HPDE6-E6E7 (cell line): Measurements from ENCODE around the gene PTPRH.

ENCODE experiments used
- DNase-seq: peaks from one replicate; pipeline ENCODE4 v3.0.0; 2011; ENCODE audit warnings: missing footprints; ENCODE audit errors: extremely low spot score

Gene PTPRH

GRCh38 chr19:55246462-55247451, 37.5 kb upstream of the PTPRH start:
- no peak for DNase-seq

GRCh38 chr19:55245236-55245904, 36.1 kb upstream of the PTPRH start:
- DNase-seq, result no peak

- DNase-seq, result no peak
Observed at GRCh38 chr19:55244004-55244680, 34.8 kb upstream of the PTPRH start.

DNA sequence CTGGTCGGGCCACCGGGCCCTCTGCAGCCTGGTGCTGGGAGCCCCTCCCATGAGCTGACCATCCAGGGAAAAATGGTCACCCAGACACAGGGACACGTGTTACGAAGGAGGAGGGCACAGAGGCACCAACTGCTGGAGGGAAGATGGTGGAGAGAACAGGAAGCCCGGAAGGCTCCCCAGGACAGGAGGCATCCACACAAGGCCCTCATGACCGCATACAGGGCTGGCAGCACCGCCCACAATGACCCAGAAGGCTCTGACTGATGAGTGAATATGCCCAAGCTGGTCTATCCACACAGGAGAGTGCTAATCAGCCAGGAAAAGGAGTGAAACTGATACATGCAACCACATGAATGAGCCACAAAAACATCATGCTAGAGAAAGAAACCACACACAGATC, 33.2 kb upstream of the PTPRH start:
- DNase-seq, result no peak

DNA sequence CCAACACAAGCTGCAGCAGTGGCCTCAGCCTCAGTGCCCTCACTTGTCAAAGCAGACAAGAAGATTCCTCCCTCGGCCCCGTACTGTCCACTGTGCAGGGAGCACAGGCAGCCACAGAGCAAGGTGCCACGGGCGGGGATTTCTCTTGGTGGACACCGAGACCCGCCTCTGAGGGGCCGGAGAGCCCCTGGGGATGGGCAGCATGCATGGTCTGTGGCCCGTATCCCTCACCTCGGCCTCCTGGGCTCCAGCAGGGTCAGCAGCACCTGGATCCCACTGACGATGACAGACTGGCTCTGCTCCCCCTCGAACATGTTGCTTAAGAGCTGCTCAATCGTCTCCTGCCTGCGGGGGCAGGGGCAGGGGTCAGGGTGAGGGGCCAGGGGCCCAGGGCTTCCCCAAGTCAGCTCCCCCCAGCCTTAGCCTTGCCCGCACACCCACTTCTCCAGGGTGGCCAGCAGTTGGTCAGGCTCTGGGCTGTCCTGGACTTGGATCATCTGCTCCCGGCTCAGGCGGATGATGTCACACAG, 32.7 kb upstream of the PTPRH start:
- no peak for DNase-seq

- DNase-seq, result no peak
Observed at GRCh38 chr19:55241143-55241934, 32.0 kb upstream of the PTPRH start.

- no peak for DNase-seq
Observed at GRCh38 chr19:55240713-55241020, 31.4 kb upstream of the PTPRH start.

GRCh38 chr19:55239004-55239403, 29.7 kb upstream of the PTPRH start:
- no peak for DNase-seq

DNA sequence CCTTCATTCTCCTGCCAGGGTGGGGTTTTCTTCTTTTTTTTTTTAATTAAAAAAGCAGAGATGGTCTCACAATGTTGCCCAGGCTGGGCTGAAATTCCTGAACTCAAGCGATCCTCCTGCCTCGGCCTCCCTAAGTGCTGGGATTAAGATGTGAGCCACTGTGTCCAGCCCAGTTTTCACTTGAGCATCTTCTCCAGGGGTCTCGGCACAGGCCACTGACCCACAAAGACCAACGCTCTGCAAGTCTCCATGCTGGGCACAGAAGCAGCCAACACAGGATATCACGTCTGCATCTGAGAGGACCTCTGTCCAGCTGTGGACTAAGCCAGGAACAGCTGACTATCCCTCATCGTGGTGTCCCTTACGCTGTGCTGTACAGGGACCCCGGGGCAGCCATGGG, 28.7 kb upstream of the PTPRH start:
- DNase-seq, result no peak

DNA sequence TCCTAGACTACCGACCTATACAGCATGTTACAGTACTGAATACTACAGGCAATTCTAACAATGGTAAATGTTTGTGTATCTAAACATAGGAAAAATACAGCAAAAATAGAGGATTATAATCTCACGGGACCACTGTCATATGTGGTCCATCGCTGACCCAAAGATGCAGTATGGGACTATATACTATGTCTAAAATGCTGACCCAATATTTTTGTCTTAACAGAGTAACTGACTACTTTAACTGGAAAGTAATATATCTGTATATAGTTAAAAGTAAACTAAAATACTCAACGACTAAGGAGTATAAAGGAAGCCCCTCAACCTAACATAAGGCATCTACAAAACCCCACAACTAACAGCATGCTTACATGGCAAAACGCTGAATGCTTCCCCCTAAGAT, 23.7 kb upstream of the PTPRH start:
- no peak for DNase-seq

- no peak for DNase-seq
Observed at GRCh38 chr19:55232286-55232602, 22.9 kb upstream of the PTPRH start.

- DNase-seq, result no peak
Observed at GRCh38 chr19:55231391-55232285, 22.3 kb upstream of the PTPRH start.

DNA sequence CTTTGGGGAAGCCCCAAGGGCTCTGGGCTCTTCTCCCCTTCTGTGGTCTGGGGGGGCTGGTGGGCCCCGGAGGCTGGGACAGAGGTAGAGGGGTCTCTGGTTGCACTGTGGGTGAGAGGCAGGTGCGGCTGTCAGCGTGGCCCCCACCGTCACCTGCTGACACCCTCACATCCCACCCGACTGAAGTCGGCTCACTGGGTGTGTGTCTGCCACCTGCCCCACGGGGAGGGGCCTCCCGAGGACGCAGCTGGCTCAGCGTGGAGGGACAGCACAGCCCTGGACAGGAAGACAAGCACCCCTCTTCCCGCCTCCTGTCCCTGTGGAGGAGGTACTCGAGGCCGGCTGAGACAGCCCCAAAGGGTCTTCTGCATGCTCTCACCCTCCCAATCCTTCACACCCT, 21.5 kb upstream of the PTPRH start:
- no peak for DNase-seq

DNA sequence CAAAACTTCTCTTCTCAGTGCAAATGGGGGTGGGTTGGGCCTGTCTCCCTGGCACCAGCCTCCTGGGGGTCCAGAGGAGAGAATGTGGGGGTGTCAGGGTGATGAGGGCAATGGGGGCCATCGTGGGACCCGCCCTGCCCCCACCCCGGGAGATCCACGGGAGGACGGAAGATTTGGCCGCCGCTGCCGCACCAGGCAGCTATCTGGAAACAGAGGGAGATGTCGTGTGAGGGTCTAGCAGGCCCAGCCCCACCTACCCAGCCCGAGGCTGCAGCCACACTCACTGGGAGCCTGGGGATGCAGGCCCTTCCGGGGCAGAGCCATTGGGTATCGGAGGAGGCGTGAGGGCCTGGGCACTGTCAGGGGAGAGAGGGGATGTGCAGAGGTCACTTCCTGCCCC, 21.0 kb upstream of the PTPRH start:
- no peak for DNase-seq

DNA sequence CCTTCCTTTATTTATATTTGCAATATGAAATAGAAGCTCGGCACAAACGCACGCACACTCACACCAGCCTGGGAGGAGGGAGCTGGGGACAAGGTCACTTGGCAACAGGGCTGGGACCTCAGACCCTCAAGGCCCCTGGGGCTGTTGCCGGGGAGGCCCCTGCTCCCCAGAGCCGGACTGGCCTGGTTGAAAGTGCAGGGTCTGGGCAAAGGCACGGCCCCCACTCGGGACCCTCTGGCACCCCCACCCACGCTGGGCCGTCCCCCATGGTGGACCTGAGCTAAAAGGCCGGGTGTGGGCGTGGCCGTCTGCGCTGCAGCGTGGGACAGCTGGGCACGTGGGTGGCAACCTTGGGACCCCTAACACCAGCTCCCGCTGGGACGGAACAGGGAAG, 20.5 kb upstream of the PTPRH start:
- DNase-seq, result no peak

- DNase-seq, result no peak
Observed at GRCh38 chr19:55229145-55229788, 20.0 kb upstream of the PTPRH start.

- no peak for DNase-seq
Observed at GRCh38 chr19:55228403-55229031, 19.2 kb upstream of the PTPRH start, which contains the start of gene TMEM86B. TMEM86B (minus strand) TSS chr19:55228763; CDS start chr19:55228741, 22 bp downstream.

GRCh38 chr19:55228015-55228391, 18.7 kb upstream of the PTPRH start:
- DNase-seq, result no peak

DNA sequence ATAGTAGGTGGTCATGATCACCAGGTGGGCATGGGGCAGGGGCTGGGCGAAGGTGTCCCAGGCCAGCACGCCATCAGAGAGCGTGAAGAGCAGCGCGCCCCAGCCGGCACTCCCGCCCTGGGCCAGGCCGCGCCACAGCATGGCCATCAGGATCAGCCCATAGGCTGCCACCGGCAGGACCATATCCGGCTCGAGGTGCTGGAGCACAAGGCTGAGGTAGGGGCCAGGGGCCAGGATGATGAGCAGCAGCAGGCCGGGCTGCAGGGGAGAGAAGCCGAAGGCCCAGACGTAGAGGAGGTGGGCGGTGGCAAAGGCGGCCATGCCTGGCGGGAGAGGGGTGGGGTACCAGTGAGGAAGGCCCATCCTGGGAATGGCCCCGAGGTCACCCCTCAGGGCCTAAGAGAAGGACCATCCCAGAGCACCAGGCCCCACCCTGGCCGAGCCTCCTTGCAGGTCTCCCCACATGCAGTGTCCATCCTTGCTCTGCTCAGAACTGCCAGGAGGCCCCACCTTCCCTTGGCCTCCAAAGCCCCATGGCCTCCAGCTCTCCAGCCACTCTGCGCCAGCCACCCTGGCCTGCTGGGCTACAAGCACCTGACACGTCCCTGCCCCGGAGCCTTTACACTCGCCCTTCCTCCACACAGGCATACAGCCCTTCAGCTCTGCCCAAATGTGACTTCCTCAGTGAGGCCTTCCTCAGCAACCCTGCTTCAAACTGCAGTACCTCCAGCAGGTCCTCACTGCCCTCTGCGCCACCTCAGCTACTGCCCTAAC, 18.1 kb upstream of the PTPRH start:
- DNase-seq, result no peak
